ENCODE measurements around the gene ANKRD24.

The ANKRD24 gene

DNA sequence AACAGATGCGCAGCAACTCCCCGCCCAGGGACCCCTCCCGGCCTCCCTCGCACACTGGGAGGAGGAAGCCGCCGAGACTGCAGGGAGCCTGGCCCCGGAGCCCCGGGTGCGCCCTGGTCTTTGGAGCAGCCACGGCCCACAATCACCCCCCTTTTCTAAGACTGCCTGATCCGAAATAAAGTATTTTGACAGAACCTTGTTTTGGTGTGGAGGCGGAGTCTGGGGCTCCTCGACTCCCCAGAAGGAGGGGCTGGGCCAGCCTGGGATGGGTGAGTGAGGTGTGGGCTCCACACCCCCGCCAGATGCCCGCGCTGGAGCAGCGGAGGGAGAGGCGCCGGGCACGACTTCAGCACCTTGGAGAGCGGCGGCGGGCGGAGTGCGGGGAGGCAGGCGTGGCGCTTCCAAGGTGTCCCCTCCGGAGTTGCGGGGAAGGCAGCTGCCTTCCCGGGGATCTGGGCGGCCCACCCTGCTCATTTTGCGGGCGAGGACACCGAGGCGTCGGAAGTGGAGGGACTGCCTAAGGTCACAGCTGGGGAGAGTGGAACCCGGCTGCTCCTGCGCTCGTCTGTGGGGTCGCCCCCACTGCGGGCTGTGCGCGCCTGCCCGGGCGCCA is 9.5 kb upstream of the ANKRD24 start (continued):
- TF ChIP-seq ZNF311 (tag by site-specific recombination; IDR thresholded peaks at IDR 0.05; ENCODE audit: borderline replicate concordance) = no peak
- TF ChIP-seq ZNF274 (IDR thresholded peaks at IDR 0.05; ENCODE audit: low read length) = no peak
- TF ChIP-seq ZNF274 (tag by site-specific recombination; IDR thresholded peaks at IDR 0.05; ENCODE audit: borderline replicate concordance) = no peak
- peak; percentile 80 for TF ChIP-seq KLF17 (tag by site-specific recombination; IDR thresholded peaks at IDR 0.05)
- TF ChIP-seq ZNF133 (tag by site-specific recombination; IDR thresholded peaks at IDR 0.05) = no peak
- TF ChIP-seq ZNF341 (tag by site-specific recombination; IDR thresholded peaks at IDR 0.05; ENCODE audit: low read depth) = peak; percentile 99
- TF ChIP-seq, protein P1, sequence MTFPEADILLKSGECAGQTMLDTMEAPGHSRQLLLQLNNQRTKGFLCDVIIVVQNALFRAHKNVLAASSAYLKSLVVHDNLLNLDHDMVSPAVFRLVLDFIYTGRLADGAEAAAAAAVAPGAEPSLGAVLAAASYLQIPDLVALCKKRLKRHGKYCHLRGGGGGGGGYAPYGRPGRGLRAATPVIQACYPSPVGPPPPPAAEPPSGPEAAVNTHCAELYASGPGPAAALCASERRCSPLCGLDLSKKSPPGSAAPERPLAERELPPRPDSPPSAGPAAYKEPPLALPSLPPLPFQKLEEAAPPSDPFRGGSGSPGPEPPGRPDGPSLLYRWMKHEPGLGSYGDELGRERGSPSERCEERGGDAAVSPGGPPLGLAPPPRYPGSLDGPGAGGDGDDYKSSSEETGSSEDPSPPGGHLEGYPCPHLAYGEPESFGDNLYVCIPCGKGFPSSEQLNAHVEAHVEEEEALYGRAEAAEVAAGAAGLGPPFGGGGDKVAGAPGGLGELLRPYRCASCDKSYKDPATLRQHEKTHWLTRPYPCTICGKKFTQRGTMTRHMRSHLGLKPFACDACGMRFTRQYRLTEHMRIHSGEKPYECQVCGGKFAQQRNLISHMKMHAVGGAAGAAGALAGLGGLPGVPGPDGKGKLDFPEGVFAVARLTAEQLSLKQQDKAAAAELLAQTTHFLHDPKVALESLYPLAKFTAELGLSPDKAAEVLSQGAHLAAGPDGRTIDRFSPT (tag by site-specific recombination; IDR thresholded peaks at IDR 0.05) = peak; percentile 96
- 0 out of 2 replicates have a peak, but pooled peaks have one; percentile 55 for TF ChIP-seq HOXC10 (CRISPR knock-in tag; IDR thresholded peaks at IDR 0.05)
- TF ChIP-seq, protein P2, sequence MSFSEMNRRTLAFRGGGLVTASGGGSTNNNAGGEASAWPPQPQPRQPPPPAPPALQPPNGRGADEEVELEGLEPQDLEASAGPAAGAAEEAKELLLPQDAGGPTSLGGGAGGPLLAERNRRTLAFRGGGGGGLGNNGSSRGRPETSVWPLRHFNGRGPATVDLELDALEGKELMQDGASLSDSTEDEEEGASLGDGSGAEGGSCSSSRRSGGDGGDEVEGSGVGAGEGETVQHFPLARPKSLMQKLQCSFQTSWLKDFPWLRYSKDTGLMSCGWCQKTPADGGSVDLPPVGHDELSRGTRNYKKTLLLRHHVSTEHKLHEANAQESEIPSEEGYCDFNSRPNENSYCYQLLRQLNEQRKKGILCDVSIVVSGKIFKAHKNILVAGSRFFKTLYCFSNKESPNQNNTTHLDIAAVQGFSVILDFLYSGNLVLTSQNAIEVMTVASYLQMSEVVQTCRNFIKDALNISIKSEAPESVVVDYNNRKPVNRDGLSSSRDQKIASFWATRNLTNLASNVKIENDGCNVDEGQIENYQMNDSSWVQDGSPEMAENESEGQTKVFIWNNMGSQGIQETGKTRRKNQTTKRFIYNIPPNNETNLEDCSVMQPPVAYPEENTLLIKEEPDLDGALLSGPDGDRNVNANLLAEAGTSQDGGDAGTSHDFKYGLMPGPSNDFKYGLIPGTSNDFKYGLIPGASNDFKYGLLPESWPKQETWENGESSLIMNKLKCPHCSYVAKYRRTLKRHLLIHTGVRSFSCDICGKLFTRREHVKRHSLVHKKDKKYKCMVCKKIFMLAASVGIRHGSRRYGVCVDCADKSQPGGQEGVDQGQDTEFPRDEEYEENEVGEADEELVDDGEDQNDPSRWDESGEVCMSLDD (tag by site-specific recombination; IDR thresholded peaks at IDR 0.05) = peak; percentile 48; the same call in 1 of the 2 replicates
- no peak for TF ChIP-seq GFI1B (tag by site-specific recombination; IDR thresholded peaks at IDR 0.05)
- TF ChIP-seq, protein P3, sequence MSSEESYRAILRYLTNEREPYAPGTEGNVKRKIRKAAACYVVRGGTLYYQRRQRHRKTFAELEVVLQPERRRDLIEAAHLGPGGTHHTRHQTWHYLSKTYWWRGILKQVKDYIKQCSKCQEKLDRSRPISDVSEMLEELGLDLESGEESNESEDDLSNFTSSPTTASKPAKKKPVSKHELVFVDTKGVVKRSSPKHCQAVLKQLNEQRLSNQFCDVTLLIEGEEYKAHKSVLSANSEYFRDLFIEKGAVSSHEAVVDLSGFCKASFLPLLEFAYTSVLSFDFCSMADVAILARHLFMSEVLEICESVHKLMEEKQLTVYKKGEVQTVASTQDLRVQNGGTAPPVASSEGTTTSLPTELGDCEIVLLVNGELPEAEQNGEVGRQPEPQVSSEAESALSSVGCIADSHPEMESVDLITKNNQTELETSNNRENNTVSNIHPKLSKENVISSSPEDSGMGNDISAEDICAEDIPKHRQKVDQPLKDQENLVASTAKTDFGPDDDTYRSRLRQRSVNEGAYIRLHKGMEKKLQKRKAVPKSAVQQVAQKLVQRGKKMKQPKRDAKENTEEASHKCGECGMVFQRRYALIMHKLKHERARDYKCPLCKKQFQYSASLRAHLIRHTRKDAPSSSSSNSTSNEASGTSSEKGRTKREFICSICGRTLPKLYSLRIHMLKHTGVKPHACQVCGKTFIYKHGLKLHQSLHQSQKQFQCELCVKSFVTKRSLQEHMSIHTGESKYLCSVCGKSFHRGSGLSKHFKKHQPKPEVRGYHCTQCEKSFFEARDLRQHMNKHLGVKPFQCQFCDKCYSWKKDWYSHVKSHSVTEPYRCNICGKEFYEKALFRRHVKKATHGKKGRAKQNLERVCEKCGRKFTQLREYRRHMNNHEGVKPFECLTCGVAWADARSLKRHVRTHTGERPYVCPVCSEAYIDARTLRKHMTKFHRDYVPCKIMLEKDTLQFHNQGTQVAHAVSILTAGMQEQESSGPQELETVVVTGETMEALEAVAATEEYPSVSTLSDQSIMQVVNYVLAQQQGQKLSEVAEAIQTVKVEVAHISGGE (tag by site-specific recombination; conservative IDR thresholded peaks at IDR 0.05; ENCODE audit: low read depth) = peak; percentile 18; the same call in 1 of the 2 replicates
- peak; percentile 55 for TF ChIP-seq ZNF335 (tag by site-specific recombination; conservative IDR thresholded peaks at IDR 0.05)
- no peak for TF ChIP-seq ZNF843 (tag by site-specific recombination; IDR thresholded peaks at IDR 0.05)
- 0 out of 2 replicates have a peak, but pooled peaks have one; percentile 17 for TF ChIP-seq ZNF629 (tag by site-specific recombination; IDR thresholded peaks at IDR 0.05)
- TF ChIP-seq WT1 (tag by site-specific recombination; IDR thresholded peaks at IDR 0.05) = 0 out of 2 replicates have a peak, but pooled peaks have one; percentile 10
- TF ChIP-seq ZNF394 (tag by site-specific recombination; IDR thresholded peaks at IDR 0.05; ENCODE audit: borderline replicate concordance) = peak; percentile 78
- TF ChIP-seq GLIS2 (tag by site-specific recombination; IDR thresholded peaks at IDR 0.05) = peak; percentile 75
- no peak for TF ChIP-seq ZNF169 (tag by site-specific recombination; IDR thresholded peaks at IDR 0.05)
- TF ChIP-seq ZSCAN4 (tag by site-specific recombination; IDR thresholded peaks at IDR 0.05) = no peak
- TF ChIP-seq ZNF426 (tag by site-specific recombination; IDR thresholded peaks at IDR 0.05) = no peak
- peak; percentile 38; the same call in 1 of the 2 replicates for TF ChIP-seq GLIS1 (tag by site-specific recombination; IDR thresholded peaks at IDR 0.05)
- no peak for TF ChIP-seq ZNF121 (tag by site-specific recombination; IDR thresholded peaks at IDR 0.05)
- 0 out of 2 replicates have a peak, but pooled peaks have one; percentile 19 for TF ChIP-seq ZNF76 (tag by site-specific recombination; IDR thresholded peaks at IDR 0.05; ENCODE audit: borderline replicate concordance, low read depth)
- 0 out of 2 replicates have a peak, but pooled peaks have one; percentile 22 for TF ChIP-seq KLF16 (tag by site-specific recombination; IDR thresholded peaks at IDR 0.05)
- TF ChIP-seq, protein P4, sequence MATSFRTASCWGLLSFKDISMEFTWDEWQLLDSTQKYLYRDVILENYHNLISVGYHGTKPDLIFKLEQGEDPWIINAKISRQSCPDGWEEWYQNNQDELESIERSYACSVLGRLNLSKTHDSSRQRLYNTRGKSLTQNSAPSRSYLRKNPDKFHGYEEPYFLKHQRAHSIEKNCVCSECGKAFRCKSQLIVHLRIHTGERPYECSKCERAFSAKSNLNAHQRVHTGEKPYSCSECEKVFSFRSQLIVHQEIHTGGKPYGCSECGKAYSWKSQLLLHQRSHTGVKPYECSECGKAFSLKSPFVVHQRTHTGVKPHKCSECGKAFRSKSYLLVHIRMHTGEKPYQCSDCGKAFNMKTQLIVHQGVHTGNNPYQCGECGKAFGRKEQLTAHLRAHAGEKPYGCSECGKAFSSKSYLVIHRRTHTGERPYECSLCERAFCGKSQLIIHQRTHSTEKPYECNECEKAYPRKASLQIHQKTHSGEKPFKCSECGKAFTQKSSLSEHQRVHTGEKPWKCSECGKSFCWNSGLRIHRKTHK (tag by site-specific recombination; IDR thresholded peaks at IDR 0.05) = no peak
- no peak for TF ChIP-seq ZSCAN23 (tag by site-specific recombination; IDR thresholded peaks at IDR 0.05)
- no peak for TF ChIP-seq ZNF221 (tag by site-specific recombination; IDR thresholded peaks at IDR 0.05; ENCODE audit: borderline replicate concordance)
- TF ChIP-seq ZNF548 (tag by site-specific recombination; IDR thresholded peaks at IDR 0.05) = no peak
